Measurements from ENCODE around the gene BIN2. TPM values are rescaled to one million over a fixed set of nuclear protein-coding genes. Genes with fewer than 3 reads are reported as not detected.

Gene BIN2
- total and polyA plus RNA-seq, 9 of the 15 experiments (the other 6 are each of a cell fraction or from before 2014, with no cell fraction given), result 0.04 to 0.39 (median 0.25) TPM; not detected in 1

GRCh38 chr12:51238510-51239334 lies 85.3 kb downstream of the BIN2 start, which contains the start of gene DAZAP2 (continued):
- TF ChIP-seq, protein P1, sequence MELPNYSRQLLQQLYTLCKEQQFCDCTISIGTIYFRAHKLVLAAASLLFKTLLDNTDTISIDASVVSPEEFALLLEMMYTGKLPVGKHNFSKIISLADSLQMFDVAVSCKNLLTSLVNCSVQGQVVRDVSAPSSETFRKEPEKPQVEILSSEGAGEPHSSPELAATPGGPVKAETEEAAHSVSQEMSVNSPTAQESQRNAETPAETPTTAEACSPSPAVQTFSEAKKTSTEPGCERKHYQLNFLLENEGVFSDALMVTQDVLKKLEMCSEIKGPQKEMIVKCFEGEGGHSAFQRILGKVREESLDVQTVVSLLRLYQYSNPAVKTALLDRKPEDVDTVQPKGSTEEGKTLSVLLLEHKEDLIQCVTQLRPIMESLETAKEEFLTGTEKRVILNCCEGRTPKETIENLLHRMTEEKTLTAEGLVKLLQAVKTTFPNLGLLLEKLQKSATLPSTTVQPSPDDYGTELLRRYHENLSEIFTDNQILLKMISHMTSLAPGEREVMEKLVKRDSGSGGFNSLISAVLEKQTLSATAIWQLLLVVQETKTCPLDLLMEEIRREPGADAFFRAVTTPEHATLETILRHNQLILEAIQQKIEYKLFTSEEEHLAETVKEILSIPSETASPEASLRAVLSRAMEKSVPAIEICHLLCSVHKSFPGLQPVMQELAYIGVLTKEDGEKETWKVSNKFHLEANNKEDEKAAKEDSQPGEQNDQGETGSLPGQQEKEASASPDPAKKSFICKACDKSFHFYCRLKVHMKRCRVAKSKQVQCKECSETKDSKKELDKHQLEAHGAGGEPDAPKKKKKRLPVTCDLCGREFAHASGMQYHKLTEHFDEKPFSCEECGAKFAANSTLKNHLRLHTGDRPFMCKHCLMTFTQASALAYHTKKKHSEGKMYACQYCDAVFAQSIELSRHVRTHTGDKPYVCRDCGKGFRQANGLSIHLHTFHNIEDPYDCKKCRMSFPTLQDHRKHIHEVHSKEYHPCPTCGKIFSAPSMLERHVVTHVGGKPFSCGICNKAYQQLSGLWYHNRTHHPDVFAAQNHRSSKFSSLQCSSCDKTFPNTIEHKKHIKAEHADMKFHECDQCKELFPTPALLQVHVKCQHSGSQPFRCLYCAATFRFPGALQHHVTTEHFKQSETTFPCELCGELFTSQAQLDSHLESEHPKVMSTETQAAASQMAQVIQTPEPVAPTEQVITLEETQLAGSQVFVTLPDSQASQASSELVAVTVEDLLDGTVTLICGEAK (IDR thresholded peaks at IDR 0.05), result peak; percentile 82
- TF ChIP-seq, protein P1 (CRISPR knock-in tag; IDR thresholded peaks at IDR 0.05), result no peak
- TF ChIP-seq CTCF (IDR thresholded peaks at IDR 0.05 in 2 of 3, conservative IDR thresholded peaks at IDR 0.05 in 1 of 3; ENCODE audit: insufficient read depth in 2 of 3, low read depth in 1 of 3, low read length in 3 of 3) (peak in 2 of 3 experiments; percentile 14 to 18; a peak in 2 of 6 replicates), YBX1 (IDR thresholded peaks at IDR 0.05) (no peak), TRIM24 (IDR thresholded peaks at IDR 0.05) (peak in 1 of 2 experiments; percentile 18; a peak in 1 of 4 replicates), PHB (CRISPR knock-in tag; IDR thresholded peaks at IDR 0.05) (peak; percentile 33; the same call in 1 of the 2 replicates), SIRT6 (IDR thresholded peaks at IDR 0.05; ENCODE audit: low read depth, low read length) (no peak), PPARD (CRISPR knock-in tag; IDR thresholded peaks at IDR 0.05) (no peak), SIN3A (IDR thresholded peaks at IDR 0.05; ENCODE audit: borderline replicate concordance in 2 of 2, control insufficient read depth in 1 of 2, low read depth in 2 of 2, low read length in 2 of 2) (peak; percentile 46 to 82; a peak in 2 of 4 replicates), SIN3B (IDR thresholded peaks at IDR 0.05; ENCODE audit: low read depth) (peak; percentile 60; the same call in 1 of the 2 replicates), DIDO1 (tag; IDR thresholded peaks at IDR 0.05; ENCODE audit: low read depth) (0 out of 2 replicates have a peak, but pooled peaks have one; percentile 29), ZNF124 (CRISPR knock-in tag; IDR thresholded peaks at IDR 0.05) (no peak), ZBTB8A (IDR thresholded peaks at IDR 0.05; ENCODE audit: partially characterized antibody) (no peak), SAP30 (IDR thresholded peaks at IDR 0.05; ENCODE audit: borderline replicate concordance, insufficient read depth, low read depth, low read length, poor library complexity, severe bottlenecking) (peak; percentile 97), PHF8 (IDR thresholded peaks at IDR 0.05; ENCODE audit: borderline replicate concordance, low read length) (peak; percentile 99), TAF9B (IDR thresholded peaks at IDR 0.05; ENCODE audit: partially characterized antibody) (peak; percentile 78)

Measured in K562 (cell line).